PC-3 (cell line): ENCODE measurements around the gene ESYT3. TPM values are rescaled to one million over a fixed set of nuclear protein-coding genes. Genes with fewer than 3 reads are reported as not detected.

Source experiments
- ATAC-seq: fragments of 200-7000 bp; cut with Tn5 transposase; 2 replicates; pipeline ENCODE4 v1.9.1; 2020; ENCODE audit warnings: mild to moderate bottlenecking, moderate library complexity
- BruUV-seq: library from RNA; stranded (reverse); fragments of 400-500 nt; replicated peaks from 2 replicates; lab custom pipeline; 2021; lab: Mats Ljungman, UMichigan
- CTCF ChIA-PET: fragments of 300-600 bp; sonication (Branson Sonifier 250); formaldehyde crosslinking; loops from one replicate; lab custom pipeline; 2022; ENCODE audit warnings: antibody characterized with exemption; lab: Charles Lee
- POLR2A ChIA-PET: fragments of 300-600 bp; sonication (Branson Sonifier 250); formaldehyde crosslinking; loops from one replicate; lab custom pipeline; 2022; ENCODE audit warnings: antibody characterized with exemption; ENCODE audit not compliant: unreplicated experiment; lab: Charles Lee
- DNase-seq: peaks from one replicate; pipeline ENCODE4 v3.0.0-alpha.2; 2015
- H2AFZ ChIP-seq: fragments of 300-600 bp; sonication (generic); 2 replicates; pipeline ENCODE4 v1.6.0; 2016; ENCODE audit warnings: antibody characterized with exemption, low read length
- H3F3A ChIP-seq: fragments of 300-600 bp; sonication (generic); one replicate; pipeline ENCODE4 v1.6.0; 2017; ENCODE audit warnings: antibody characterized with exemption, low read length, control low read depth, mild to moderate bottlenecking; ENCODE audit not compliant: unreplicated experiment
- H3K27ac ChIP-seq: fragments of 300-600 bp; sonication (generic); 2 replicates; pipeline ENCODE4 v1.5.1; 2016; ENCODE audit warnings: mild to moderate bottlenecking, low read length
- H3K27me3 ChIP-seq: fragments of 300-600 bp; sonication (generic); 2 replicates; pipeline ENCODE4 v1.6.1; 2016; ENCODE audit warnings: low read length, mixed read lengths
- H3K36me3 ChIP-seq: fragments of 300-600 bp; sonication (generic); 2 replicates; pipeline ENCODE4 v1.6.1; 2016; ENCODE audit warnings: low read depth, mixed run types, low read length, mixed read lengths
- H3K4me1 ChIP-seq: fragments of 300-600 bp; sonication (generic); 2 replicates; pipeline ENCODE4 v1.5.1; 2016; ENCODE audit warnings: low read length; ENCODE audit not compliant: insufficient read depth
- H3K4me2 ChIP-seq: fragments of 300-600 bp; sonication (generic); 2 replicates; pipeline ENCODE4 v1.6.0; 2016; ENCODE audit warnings: low read length
- H3K4me3 ChIP-seq: fragments of 300-600 bp; sonication (generic); 2 replicates; pipeline ENCODE4 v1.5.1; 2016; ENCODE audit warnings: mild to moderate bottlenecking, low read length, mixed read lengths
- H3K79me2 ChIP-seq: fragments of 300-600 bp; sonication (generic); 2 replicates; pipeline ENCODE4 v1.6.1; 2017; ENCODE audit warnings: low read length, mixed read lengths
- H3K9ac ChIP-seq: fragments of 300-600 bp; sonication (generic); 2 replicates; pipeline ENCODE4 v1.6.0; 2016; ENCODE audit warnings: mild to moderate bottlenecking, low read length
- H3K9me2 ChIP-seq: fragments of 300-600 bp; sonication (generic); replicated peaks from 2 replicates; pipeline ENCODE4 v1.6.1; 2016; ENCODE audit warnings: mixed run types, low read length, mixed read lengths
- H3K9me3 ChIP-seq: fragments of 300-600 bp; sonication (generic); 2 replicates; pipeline ENCODE4 v1.6.1; 2016; ENCODE audit warnings: low read length, mixed read lengths
- H4K20me1 ChIP-seq: fragments of 300-600 bp; sonication (generic); 2 replicates; pipeline ENCODE4 v1.6.1; 2016; ENCODE audit warnings: low read length, mixed read lengths
- CTCF ChIP-seq: fragments of 300-600 bp; sonication (generic); conservative IDR thresholded peaks from 2 replicates; pipeline ENCODE4 v1.5.1; 2017; ENCODE audit warnings: antibody characterized with exemption, low read depth, mild to moderate bottlenecking, low read length
- EZH2 ChIP-seq: fragments of 300-600 bp; sonication (generic); IDR thresholded peaks from one replicate; pipeline ENCODE4 v1.6.1; 2017; ENCODE audit warnings: antibody characterized with exemption, mild to moderate bottlenecking, low read length; ENCODE audit not compliant: unreplicated experiment
- EZH2phosphoT487 ChIP-seq: fragments of 300-600 bp; sonication (generic); IDR thresholded peaks from 2 replicates; pipeline ENCODE4 v1.6.1; 2018; ENCODE audit warnings: mild to moderate bottlenecking, antibody characterized with exemption, low read length, borderline replicate concordance
- intact Hi-C: fragments of 100-400 bp; cut with micrococcal nuclease; formaldehyde crosslinking; loops from 2 replicates; pipeline ENCODE4 v1.9.0; 2023
- total RNA-seq: library from RNA; depleted of rRNA; stranded (reverse); fragments of >200 nt; gene quantifications from 2 replicates; pipeline ENCODE4 v1.2.3, GENCODE V29; 2014

ESYT3 gene
- total RNA-seq, 1 experiment from 2014 or later: 1.6 TPM

DNA sequence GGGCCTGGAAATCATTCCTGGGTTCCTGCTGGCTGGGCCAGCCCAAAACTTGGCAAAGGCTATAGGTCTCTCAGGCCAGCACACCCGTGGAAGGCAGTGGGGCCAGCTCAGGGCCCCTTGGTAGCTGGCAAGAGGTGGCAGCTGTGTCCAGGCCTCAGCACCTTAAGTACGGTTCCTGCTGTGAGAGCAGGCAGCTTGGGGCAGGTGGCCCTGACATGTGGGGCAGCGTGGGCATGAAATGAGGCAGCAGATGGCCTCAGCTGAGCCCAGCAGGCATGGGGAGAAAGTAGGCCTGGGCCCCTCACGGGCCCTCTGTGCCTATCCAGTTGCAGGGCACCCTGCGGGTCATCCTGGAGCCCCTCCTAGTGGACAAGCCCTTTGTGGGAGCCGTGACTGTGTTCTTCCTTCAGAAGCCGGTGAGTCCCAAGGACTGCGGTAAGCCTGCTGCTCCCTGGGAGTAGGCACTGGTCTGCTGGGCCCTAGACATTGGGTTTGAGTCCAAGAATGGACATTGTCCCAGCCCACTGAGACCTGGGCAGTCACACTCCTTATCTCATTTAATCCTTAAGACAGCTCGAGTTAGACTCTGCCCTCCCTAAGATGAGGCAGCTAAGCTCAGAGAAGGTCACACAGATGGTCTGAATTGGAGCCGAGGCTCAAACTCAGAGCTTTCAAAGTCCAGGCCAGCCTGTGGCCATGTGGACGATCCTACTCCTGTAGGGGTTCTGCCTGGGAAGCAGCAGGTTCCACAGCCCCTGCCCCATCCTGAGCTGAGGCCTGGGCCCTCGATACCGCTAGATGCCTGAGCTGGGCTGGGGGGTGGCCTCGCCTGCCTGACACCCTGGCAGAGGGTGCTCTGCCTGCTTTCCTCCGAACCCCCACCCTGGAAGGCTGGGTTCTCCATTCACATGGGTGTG lies 25.5 kb downstream of the ESYT3 start:
- Histone ChIP-seq H3K36me3 (no peaks in the 10 kb centered on the region), H3K9me2 (no peaks in the 10 kb centered on the region), H3K4me2 (no peak overlapping the region), H4K20me1 (no peaks in the 10 kb centered on the region), H3K9ac (no peak overlapping the region), H3K27ac (no peak overlapping the region), H2AFZ (no peak overlapping the region), H3K9me3 (no peaks in the 10 kb centered on the region), H3K4me3 (no peak overlapping the region), H3K4me1 (no peaks in the 10 kb centered on the region), H3F3A (no peaks in the 10 kb centered on the region), H3K27me3 (no peaks in the 10 kb centered on the region), H3K79me2 (no peaks in the 10 kb centered on the region)
- BruUV-seq: no TSS peak
- no peak for ATAC-seq
- intact Hi-C loops: loop anchor here (5.0 to 10.0 kb wide), 3 partner anchors 132 to 462 kb away; partner anchors contain the start of gene CEP70
- DNase-seq: no peak
- CTCF ChIA-PET: no interaction called here
- POLR2A ChIA-PET: no interaction called here
- no peak for TF ChIP-seq EZH2
- no peak for TF ChIP-seq CTCF
- TF ChIP-seq EZH2phosphoT487: no peak

GRCh38 chr3:138460536-138461205 lies 26.3 kb downstream of the ESYT3 start:
- ATAC-seq: no peak
- H3K36me3 ChIP-seq: no peaks in the 10 kb centered on the region
- H3K4me3 ChIP-seq: no peak overlapping the region
- no TSS peak for BruUV-seq
- no peaks in the 10 kb centered on the region for H3F3A ChIP-seq
- no peak overlapping the region for H3K9ac ChIP-seq
- no peak for DNase-seq
- H2AFZ ChIP-seq: no peak overlapping the region
- H4K20me1 ChIP-seq: no peaks in the 10 kb centered on the region
- ChIA-PET CTCF (no interaction called here), POLR2A (no interaction called here)
- no peaks in the 10 kb centered on the region for H3K9me3 ChIP-seq
- no peak overlapping the region for H3K4me2 ChIP-seq
- intact Hi-C loops: loop anchor here (5.0 to 10.0 kb wide), 3 partner anchors 132 to 462 kb away; partner anchors contain the start of gene CEP70
- no peak overlapping the region for H3K27ac ChIP-seq
- TF ChIP-seq EZH2phosphoT487 (no peak), EZH2 (no peak), CTCF (no peak)
- H3K79me2 ChIP-seq: no peaks in the 10 kb centered on the region
- no peaks in the 10 kb centered on the region for H3K9me2 ChIP-seq
- no peaks in the 10 kb centered on the region for H3K4me1 ChIP-seq
- H3K27me3 ChIP-seq: no peaks in the 10 kb centered on the region
